Tongue (tissue), 2 donors: ENCODE results near the gene FAM3D. TPM values are rescaled to one million over a fixed set of nuclear protein-coding genes. Genes with fewer than 3 reads are reported as not detected.

ENCODE experiments used
- DNase-seq: peaks from one replicate; pipeline ENCODE4 v3.0.0-alpha.2; 2015
- total RNA-seq: library from RNA; depleted of rRNA; stranded (reverse); fragments of >200 nt; gene quantifications from one replicate; pipeline ENCODE4 v1.2.3, GENCODE V29; 2014

Gene FAM3D
- total RNA-seq, 1 donor from 2014 or later: 14.9 TPM

GRCh38 chr3:58626841-58627569, 39.6 kb downstream of the FAM3D start:
- no peak for DNase-seq

DNA sequence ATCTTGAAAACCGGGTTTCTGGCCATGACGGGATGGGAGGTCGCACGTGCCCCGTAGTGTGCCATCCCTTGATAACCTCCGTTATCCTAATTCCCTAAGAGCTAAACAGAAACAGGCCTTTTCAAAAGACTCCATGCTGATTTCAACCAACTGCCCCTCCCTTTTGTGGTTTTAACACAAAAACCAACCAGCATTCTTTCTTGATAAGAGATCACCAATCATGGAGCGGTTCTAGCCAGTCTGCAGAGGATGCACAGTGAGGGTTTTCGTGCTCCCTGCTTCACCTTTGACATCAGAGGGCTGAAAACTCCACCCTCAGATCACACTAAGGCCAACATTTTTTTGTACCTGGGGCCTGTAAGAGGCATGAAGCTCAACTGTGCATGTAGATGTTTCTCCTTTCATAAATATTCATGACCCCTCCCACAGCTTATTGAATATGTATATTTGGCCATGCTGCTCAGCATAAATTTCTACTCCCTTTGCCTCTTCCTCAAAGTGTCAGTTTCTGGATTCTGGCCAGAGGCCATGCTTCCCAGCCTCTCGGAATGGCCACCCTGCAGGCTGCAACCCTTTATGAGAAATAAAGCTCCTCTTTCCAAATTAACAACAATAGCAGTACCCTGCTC, 41.3 kb downstream of the FAM3D start:
- DNase-seq: no peak

DNA sequence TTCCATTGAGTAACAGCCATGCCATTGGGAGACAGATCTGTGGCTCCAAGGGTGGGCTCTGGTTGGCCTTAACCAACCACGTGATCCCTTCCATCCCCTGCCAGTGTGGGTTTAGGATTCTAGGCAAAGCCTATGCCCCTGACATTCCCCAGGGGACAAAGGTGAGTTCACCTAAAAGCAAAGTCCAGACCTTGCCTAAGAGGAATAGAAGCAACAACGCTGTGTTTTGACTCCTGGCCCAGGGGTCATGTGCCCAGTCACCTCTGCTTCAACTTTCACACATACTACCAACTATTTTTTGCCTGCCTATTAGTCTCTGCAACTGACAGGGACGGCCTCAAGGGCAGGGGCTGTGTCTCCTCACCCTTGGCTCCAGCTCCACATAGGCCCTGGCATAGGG, 42.0 kb downstream of the FAM3D start:
- DNase-seq: no peak

DNA sequence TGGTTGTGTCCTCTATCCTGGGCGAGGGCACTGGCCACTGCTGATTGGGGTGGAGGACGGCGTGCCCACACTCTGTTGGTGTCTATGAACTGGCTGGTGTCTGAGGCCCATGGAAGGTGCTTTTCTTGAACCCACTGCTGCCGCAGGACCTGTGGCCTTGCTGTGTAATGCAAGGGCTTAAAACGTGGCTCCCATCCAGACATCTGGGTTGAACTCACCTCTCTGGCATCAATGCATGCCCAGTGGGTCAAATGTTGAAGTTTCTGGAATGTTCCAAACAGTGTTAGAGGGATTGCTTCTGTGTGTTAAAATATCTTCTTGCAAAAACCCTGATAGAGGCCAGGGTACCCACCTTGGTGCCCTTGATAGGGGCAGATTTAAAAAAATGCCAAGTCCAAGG, 42.6 kb downstream of the FAM3D start:
- DNase-seq: no peak

GRCh38 chr3:58623478-58623877, 43.1 kb downstream of the FAM3D start:
- no peak for DNase-seq

DNA sequence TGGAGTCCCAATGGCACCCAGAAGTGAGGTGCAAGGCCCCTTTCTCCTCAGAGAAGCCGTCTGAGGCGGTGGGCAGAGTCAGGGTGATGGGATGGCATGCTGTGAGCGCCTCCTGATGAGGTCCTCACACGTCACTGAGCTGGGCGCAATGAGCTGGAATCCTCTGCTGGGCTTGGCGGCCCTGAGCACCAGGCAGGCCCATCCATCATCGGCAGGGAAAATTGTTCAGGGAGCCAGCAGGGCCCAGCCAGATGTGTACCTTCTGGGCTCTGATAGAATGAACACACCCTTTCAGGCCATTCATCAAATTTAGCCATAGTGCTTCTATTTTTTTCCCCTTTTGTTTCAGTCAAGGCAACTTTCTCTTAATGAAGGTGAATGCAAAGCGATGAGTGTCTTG, 43.7 kb downstream of the FAM3D start:
- peak; percentile 71 for DNase-seq

DNA sequence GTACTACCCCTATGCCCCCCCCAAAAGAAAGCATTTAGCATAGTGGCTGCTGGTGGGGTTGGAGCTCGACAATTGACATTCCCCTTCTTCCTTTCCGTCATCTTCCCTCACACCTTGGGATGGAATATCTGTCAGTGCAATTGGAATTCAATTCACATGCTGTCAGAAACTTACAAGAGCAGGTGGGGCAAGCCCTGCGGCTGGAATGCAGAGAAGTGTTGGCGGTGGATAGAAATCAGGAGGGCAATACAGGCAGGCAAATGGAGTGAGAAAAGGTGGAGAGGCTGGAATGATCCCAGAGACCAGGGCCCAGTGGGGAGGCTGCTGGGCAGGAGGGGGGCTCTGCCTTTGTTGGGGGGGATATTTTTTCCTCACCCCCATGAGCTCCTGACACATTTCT, 44.1 kb downstream of the FAM3D start:
- no peak for DNase-seq

GRCh38 chr3:58621086-58621830, 45.3 kb downstream of the FAM3D start:
- no peak for DNase-seq

GRCh38 chr3:58620421-58620820, 46.2 kb downstream of the FAM3D start:
- DNase-seq: no peak

GRCh38 chr3:58617338-58617761, 49.2 kb downstream of the FAM3D start:
- peak; percentile 76 for DNase-seq

DNA sequence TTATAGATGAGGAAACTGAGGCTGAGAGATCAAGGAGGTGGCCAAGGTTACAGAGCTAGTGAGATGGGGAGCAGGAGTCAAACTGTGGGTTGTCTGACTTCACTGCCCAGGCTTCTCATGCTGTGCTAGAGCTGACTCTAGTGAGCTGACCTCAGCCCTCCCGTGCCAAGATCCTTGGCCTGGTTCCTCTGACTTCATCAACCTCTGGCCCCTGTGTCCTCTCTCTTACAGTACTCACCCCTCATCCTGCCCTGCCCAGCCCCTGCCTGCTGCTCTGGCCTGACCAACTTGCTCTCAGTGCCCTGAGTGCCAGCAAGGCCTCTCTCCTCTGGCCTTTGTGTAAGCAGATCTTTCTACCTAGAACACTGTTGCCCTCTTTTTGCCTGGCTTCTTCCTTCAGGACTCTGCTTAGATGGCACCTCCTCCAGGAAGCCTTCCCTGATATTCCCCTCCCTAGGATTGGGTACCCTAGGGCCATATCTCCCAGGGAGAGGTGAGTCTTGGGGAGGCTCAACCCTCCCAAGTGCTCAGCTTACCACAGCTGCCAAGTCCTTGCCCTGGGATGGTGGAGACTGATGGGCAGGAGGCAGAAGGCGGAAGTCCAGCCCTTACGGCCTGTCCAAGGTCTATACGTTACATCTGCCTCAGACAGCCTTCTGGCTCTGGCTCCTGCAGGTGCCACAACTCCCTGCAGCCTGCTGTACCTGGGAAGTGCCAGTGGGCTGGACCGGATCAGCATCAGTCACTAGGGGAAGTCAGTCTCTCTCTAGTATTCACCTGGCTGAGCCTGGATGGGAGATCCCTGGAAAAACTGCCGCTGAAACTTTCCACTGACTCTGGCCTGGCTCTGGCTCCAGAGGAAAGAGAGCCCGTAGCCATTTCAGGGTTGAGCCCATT, 53.1 kb downstream of the FAM3D start:
- no peak for DNase-seq

DNA sequence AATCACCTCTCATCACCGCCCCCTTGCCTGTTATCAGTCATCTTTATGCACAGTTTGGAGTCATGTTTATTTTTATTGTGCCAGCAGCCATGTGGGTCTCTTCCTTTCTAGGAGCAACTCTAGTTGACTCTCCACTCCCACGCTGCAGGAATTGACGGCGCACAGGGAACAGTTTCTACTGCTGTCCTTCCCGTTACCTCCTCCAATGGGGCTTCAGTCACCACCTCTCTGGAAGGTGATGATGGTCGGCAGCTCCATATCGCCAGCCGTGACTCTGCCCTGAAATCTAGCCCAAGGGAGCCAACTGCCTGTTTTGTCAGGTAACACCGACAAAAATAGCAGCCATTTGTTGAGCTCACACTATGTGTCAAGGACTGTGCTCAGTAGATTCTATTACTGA, 53.7 kb downstream of the FAM3D start:
- no peak for DNase-seq

DNA sequence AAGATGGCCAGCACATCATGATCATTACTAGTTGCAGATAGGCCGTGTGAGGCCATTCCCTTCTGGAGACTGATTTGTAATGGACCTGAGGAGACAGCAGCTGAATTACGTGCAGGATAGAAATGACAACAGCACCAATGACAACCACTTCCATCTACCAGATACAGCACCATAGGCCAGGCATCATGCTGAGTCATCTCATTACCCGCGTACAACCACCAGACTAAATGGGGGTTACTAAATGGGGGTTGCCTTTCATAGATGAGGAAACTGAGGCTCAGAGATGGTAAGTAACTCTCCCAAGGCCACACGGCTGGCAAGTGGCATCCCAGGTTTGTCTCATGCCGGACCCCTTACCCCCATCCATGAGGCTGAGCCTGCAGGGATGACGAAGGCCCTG, 56.6 kb downstream of the FAM3D start:
- DNase-seq: no peak

- DNase-seq: no peak
Measured at GRCh38 chr3:58608648-58609047, 57.9 kb downstream of the FAM3D start.

DNA sequence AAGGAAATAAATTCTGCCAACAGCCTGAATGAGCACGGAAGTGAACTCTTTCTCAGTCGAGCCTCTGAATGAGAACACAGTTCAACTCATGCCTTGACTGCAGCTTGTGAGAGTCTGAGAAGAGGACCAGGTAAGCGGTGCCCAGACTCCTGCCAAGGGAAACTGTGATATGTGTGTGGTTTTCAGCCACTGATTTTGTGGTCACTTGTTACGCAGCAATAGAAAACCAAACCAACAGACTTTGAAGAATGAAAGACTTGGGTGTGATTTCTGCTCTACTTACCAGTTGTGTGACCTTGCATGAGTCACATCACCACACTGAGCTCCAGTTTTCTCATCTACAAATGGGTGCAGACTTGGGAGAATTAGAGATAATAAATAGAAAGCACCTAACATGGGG, 58.8 kb downstream of the FAM3D start:
- DNase-seq: no peak

DNA sequence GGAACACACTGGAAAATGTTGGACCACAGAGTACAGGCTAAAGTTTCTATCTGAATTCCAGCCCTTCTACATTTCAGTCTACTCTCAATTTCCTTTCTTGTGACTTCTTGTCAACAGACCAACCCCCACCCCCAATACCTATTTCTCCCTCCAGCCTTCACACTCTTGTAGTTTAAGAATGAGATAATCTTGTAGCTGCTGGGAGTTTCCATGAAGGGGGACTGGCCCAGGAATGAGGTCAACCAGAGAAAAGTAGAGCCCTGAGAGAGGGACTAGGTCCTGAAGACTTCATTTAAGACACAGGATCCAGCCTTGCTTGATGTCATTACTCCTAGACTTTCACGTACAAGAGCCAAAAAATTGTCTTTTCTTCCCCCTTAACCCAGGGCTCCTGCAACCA, 59.9 kb downstream of the FAM3D start:
- no peak for DNase-seq

DNA sequence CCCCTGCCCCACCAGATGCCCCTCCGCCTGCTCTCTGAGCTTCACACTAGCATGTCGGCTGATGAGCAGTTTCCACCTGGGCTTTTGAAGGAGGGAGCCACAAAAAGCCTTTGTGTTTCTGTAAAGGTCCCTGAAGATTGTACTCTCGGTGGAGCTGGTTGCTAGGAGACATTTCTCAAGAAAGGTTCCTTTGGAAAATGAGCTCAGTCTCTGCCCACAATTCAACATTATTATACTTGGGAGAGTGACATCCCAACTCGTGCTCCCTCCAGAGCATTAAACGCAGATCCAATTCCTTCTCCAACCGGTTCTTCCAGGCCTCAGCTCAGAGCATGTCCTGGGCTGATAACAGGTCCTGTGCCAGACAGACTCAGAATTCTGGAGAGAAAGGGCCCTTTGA, 62.5 kb downstream of the FAM3D start:
- no peak for DNase-seq

GRCh38 chr3:58603606-58604005, 63.0 kb downstream of the FAM3D start:
- DNase-seq: no peak

GRCh38 chr3:58597770-58598310, 68.7 kb downstream of the FAM3D start:
- no peak for DNase-seq

DNA sequence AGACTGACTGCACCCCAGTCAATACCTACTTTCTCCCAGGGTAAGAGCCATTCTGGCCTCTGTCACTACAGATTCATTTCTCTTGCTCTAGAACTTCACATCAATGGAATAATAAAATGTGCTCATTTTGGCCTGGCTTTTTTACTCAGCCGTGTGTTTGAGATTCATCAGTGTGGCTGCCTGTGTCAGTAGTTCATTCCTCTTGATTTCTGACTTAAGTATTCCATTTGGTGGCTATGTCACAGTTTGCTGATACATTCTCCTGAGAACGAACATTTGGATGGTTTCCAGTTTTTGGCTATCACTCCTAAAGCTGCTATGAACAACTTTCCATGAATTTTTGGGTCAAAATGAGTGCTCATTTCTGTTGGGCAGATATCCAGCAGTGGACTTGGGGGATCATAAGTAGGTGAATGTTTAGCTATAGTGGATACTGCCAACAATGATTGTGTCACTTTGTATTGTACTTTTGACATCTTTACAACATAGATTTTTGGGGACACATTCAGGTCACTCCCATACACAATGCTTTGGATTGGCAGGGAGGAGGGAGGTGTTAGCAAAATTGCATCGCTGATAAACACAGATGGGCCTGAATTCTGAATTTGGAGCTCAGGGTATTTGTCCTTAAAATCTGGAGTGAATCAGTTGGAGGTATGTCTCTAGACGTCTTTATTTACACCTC, 69.6 kb downstream of the FAM3D start:
- no peak for DNase-seq

- no peak for DNase-seq
Measured at GRCh38 chr3:58594117-58594516, 72.5 kb downstream of the FAM3D start.
